ENCODE data around the gene PARK7. TPM values are rescaled to one million over a fixed set of nuclear protein-coding genes. Genes with fewer than 3 reads are reported as not detected.

PARK7 gene
- total and polyA plus RNA-seq, 2 experiments from 2014 or later = 178 to 679 TPM

DNA sequence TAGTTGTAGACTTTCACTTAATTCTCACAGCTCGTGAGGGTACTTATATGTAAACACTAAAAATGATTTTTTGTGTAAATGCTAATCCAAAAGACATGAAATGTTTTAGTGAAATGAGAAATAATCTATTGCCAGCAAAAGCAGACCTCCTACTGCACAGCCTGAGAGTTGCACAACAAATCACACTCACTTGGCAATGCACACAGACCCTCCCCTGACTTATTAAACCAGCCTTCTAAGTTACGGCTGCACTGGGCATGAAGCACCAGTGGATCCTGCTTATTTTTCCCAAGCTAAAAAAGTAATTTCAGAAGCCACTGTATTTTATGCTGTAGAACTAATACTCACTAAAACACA, 54.3 kb downstream of the PARK7 start:
- Histone ChIP-seq H3K4me3 (no peak overlapping the region), H3K4me2 (peak overlapping the region; percentile 7; the same call in 1 of the 2 replicates), H3K36me3 (ENCODE audit: insufficient read depth) (peaks cover 29% of the 10 kb centered on the region), H3K9me2 (ENCODE audit: insufficient read depth) (no peaks in the 10 kb centered on the region), H3K79me2 (replicated peaks; ENCODE audit: insufficient read depth) (peaks cover 88% of the 10 kb centered on the region), H3K4me1 (ENCODE audit: insufficient read depth) (peaks cover 56% of the 10 kb centered on the region), H3F3A (replicated peaks; ENCODE audit: low read depth) (0 out of 2 replicates have a peak, but pooled peaks cover 3% of the 10 kb centered on the region), H2AFZ (no peak overlapping the region), H3K27ac (ENCODE audit: low read depth) (peak overlapping the region; percentile 60), H3K27me3 (ENCODE audit: insufficient read depth) (no peaks in the 10 kb centered on the region), H4K20me1 (replicated peaks; ENCODE audit: insufficient read depth) (peaks cover 31% of the 10 kb centered on the region)
- H3K27me3 Mint-ChIP-seq (ENCODE audit: insufficient read depth, low read depth, poor library complexity) = no peaks in the 10 kb centered on the region
- peaks cover 57% of the 10 kb centered on the region for H3K4me1 Mint-ChIP-seq
- TF ChIP-seq JUNB (IDR thresholded peaks at IDR 0.05; ENCODE audit: unreplicated experiment) (no peak), EZH2phosphoT487 (IDR thresholded peaks at IDR 0.05; ENCODE audit: unreplicated experiment) (no peak), EZH2 (IDR thresholded peaks at IDR 0.05; ENCODE audit: low read depth, unreplicated experiment) (no peak)
- TF ChIP-seq, protein P1, sequence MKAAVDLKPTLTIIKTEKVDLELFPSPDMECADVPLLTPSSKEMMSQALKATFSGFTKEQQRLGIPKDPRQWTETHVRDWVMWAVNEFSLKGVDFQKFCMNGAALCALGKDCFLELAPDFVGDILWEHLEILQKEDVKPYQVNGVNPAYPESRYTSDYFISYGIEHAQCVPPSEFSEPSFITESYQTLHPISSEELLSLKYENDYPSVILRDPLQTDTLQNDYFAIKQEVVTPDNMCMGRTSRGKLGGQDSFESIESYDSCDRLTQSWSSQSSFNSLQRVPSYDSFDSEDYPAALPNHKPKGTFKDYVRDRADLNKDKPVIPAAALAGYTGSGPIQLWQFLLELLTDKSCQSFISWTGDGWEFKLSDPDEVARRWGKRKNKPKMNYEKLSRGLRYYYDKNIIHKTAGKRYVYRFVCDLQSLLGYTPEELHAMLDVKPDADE (IDR thresholded peaks at IDR 0.05) = no peak
- no peak overlapping the region for H3K27ac Mint-ChIP-seq
- no peaks in the 10 kb centered on the region for H3K9me3 Mint-ChIP-seq
- ATAC-seq (no peak), DNase-seq (ENCODE audit: low spot score) (no peak)
- H3K4me3 Mint-ChIP-seq = no peak overlapping the region
- H3K36me3 Mint-ChIP-seq (ENCODE audit: low read depth) = peaks cover 39% of the 10 kb centered on the region

DNA sequence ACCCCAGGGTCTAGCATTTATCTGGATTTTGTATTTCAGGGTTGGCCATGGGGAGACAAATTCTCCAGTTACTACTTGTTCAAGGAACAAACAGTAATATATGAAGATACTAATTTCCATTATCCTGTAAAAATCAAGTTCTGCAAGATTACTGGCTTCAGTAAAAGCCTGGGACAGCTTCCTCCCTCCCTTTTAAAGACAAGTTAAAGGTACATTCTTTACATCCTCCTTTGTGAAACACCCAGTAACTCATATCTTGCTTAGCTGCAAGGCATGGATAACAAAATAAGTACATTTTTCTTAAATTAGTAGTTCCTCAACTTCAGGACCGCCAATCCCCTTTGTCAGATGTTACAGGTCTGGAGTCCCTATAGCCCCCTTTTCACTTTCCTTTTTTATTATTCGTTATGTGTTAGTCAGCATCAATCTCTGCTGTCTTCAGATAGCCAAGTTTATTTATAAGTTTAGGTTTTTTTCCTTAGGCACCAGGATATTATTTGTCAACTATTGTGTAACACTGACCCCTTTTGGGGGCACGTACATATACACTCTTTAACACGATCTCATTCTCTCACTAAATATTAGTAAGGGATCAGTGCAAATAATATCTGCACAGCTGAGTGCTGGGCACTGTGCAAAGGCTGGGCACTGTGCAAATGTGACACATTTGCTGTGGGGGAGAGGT, 54.8 kb downstream of the PARK7 start:
- ATAC-seq (no peak), DNase-seq (ENCODE audit: low spot score) (no peak)
- peak overlapping the region; percentile 60 for H3K27ac ChIP-seq (ENCODE audit: low read depth)
- peaks cover 62% of the 10 kb centered on the region for H3K4me1 Mint-ChIP-seq
- H3K27me3 ChIP-seq (ENCODE audit: insufficient read depth) = no peaks in the 10 kb centered on the region
- H3K4me2 ChIP-seq = peak overlapping the region; percentile 67
- H2AFZ ChIP-seq = no peak overlapping the region
- TF ChIP-seq, protein P2, sequence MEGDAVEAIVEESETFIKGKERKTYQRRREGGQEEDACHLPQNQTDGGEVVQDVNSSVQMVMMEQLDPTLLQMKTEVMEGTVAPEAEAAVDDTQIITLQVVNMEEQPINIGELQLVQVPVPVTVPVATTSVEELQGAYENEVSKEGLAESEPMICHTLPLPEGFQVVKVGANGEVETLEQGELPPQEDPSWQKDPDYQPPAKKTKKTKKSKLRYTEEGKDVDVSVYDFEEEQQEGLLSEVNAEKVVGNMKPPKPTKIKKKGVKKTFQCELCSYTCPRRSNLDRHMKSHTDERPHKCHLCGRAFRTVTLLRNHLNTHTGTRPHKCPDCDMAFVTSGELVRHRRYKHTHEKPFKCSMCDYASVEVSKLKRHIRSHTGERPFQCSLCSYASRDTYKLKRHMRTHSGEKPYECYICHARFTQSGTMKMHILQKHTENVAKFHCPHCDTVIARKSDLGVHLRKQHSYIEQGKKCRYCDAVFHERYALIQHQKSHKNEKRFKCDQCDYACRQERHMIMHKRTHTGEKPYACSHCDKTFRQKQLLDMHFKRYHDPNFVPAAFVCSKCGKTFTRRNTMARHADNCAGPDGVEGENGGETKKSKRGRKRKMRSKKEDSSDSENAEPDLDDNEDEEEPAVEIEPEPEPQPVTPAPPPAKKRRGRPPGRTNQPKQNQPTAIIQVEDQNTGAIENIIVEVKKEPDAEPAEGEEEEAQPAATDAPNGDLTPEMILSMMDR (conservative IDR thresholded peaks at IDR 0.05; ENCODE audit: low read depth in 2 of 2) = peak in 1 of 2 experiments; percentile 42; a peak in 3 of 4 replicates
- TF ChIP-seq NANOG (IDR thresholded peaks at IDR 0.05; ENCODE audit: borderline replicate concordance) = no peak
- H4K20me1 ChIP-seq (replicated peaks; ENCODE audit: insufficient read depth) = peaks cover 33% of the 10 kb centered on the region
- H3K27me3 Mint-ChIP-seq (ENCODE audit: insufficient read depth, low read depth, poor library complexity) = no peaks in the 10 kb centered on the region
- H3K9me3 Mint-ChIP-seq = no peaks in the 10 kb centered on the region
- peak overlapping the region; percentile 19; the same call in 1 of the 2 replicates for H3K27ac Mint-ChIP-seq
- H3K79me2 ChIP-seq (replicated peaks; ENCODE audit: insufficient read depth) = peaks cover 94% of the 10 kb centered on the region
- no peak overlapping the region for H3K4me3 Mint-ChIP-seq
- no peaks in the 10 kb centered on the region for H3F3A ChIP-seq (replicated peaks; ENCODE audit: low read depth)
- no peak overlapping the region for H3K4me3 ChIP-seq
- no peaks in the 10 kb centered on the region for H3K9me2 ChIP-seq (ENCODE audit: insufficient read depth)
- peaks cover 62% of the 10 kb centered on the region for H3K4me1 ChIP-seq (ENCODE audit: insufficient read depth)
- peaks cover 34% of the 10 kb centered on the region for H3K36me3 Mint-ChIP-seq (ENCODE audit: low read depth)
- peaks cover 27% of the 10 kb centered on the region for H3K36me3 ChIP-seq (ENCODE audit: insufficient read depth)

DNA sequence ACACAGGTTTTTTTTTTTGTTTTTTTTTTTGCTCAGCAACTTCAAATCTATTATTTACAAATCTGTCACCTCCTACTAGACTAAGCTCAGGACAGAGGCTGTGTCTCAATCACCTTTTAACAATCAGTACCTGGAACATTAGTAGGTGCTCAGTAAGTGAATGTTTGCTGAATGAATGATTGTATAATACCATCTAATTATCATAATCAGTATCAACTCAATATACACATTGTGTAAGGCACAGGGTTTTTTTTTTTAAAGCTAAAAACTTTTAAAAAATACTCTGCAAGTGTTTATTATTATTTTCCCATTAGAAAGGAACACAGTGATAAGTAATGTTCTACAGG, 55.4 kb downstream of the PARK7 start:
- no peak overlapping the region for H3K4me3 Mint-ChIP-seq
- H2AFZ ChIP-seq = no peak overlapping the region
- 0 out of 2 replicates have a peak overlapping the region, but pooled peaks have one; percentile 35 for H3K27ac ChIP-seq (ENCODE audit: low read depth)
- peaks cover 22% of the 10 kb centered on the region for H3K36me3 ChIP-seq (ENCODE audit: insufficient read depth)
- peaks cover 66% of the 10 kb centered on the region for H3K4me1 Mint-ChIP-seq
- no peaks in the 10 kb centered on the region for H3K27me3 Mint-ChIP-seq (ENCODE audit: insufficient read depth, low read depth, poor library complexity)
- no peaks in the 10 kb centered on the region for H3K9me2 ChIP-seq (ENCODE audit: insufficient read depth)
- H3K79me2 ChIP-seq (replicated peaks; ENCODE audit: insufficient read depth) = peaks cover 97% of the 10 kb centered on the region
- H3K4me3 ChIP-seq = no peak overlapping the region
- H3K36me3 Mint-ChIP-seq (ENCODE audit: low read depth) = peaks cover 31% of the 10 kb centered on the region
- DNase-seq (ENCODE audit: low spot score) (no peak), ATAC-seq (no peak)
- H3K9me3 Mint-ChIP-seq = no peaks in the 10 kb centered on the region
- peaks cover 66% of the 10 kb centered on the region for H3K4me1 ChIP-seq (ENCODE audit: insufficient read depth)
- H3K27ac Mint-ChIP-seq = no peak overlapping the region
- H3F3A ChIP-seq (replicated peaks; ENCODE audit: low read depth) = no peaks in the 10 kb centered on the region
- peak overlapping the region; percentile 67 for H3K4me2 ChIP-seq
- H3K27me3 ChIP-seq (ENCODE audit: insufficient read depth) = no peaks in the 10 kb centered on the region
- H4K20me1 ChIP-seq (replicated peaks; ENCODE audit: insufficient read depth) = peaks cover 38% of the 10 kb centered on the region
- no peak for TF ChIP-seq STAT1 (IDR thresholded peaks at IDR 0.05; ENCODE audit: unreplicated experiment)
- no peak for TF ChIP-seq POLR2AphosphoS5 (IDR thresholded peaks at IDR 0.05; ENCODE audit: low read depth)

All from GM23338 (cell line).